Left ventricle myocardium inferior (tissue), 1 donor: Measurements from ENCODE around the gene ESAM. TPM values are rescaled to one million over a fixed set of nuclear protein-coding genes. Genes with fewer than 3 reads are reported as not detected.

ENCODE experiments used
- DNase-seq: peaks from one replicate; pipeline ENCODE4 v3.0.0-alpha.2; 2020
- H3K27ac ChIP-seq: fragments of 200-600 bp; replicated peaks from 2 replicates; pipeline ENCODE4 v1.8.0; 2021
- H3K27me3 ChIP-seq: fragments of 200-600 bp; 2 replicates; pipeline ENCODE4 v1.8.0; 2021; ENCODE audit warnings: low read depth
- H3K36me3 ChIP-seq: fragments of 200-600 bp; 2 replicates; pipeline ENCODE4 v1.8.0; 2021
- H3K4me1 ChIP-seq: fragments of 200-600 bp; 2 replicates; pipeline ENCODE4 v1.8.0; 2021
- H3K4me3 ChIP-seq: fragments of 200-600 bp; 2 replicates; pipeline ENCODE4 v1.8.0; 2021; ENCODE audit warnings: mild to moderate bottlenecking, moderate library complexity
- H3K9me3 ChIP-seq: fragments of 200-600 bp; replicated peaks from 2 replicates; pipeline ENCODE4 v1.8.0; 2021
- CTCF ChIP-seq: fragments of 200-600 bp; IDR thresholded peaks from 2 replicates; pipeline ENCODE4 v1.8.0; 2021; ENCODE audit warnings: antibody characterized with exemption, mild to moderate bottlenecking, borderline replicate concordance
- intact Hi-C: fragments of 100-400 bp; cut with micrococcal nuclease; formaldehyde crosslinking; loops from one replicate; pipeline ENCODE4 v1.11.0; 2022
- total RNA-seq: library from RNA; stranded (reverse); fragmentation: NEBNext Ultra II Directional; extraction: Animal tissue kit (Norgen Biotek cat#: 25700); gene quantifications from one replicate; pipeline ENCODE4 v1.2.1, GENCODE V29; 2021
- donor health status: DM: no; HTN: yes; CAD: no; lungs with severe emphysema.

ESAM gene
- total RNA-seq, 1 donor from 2014 or later, result 40.0 TPM

GRCh38 chr11:124753205-124753604 lies 8.9 kb downstream of the ESAM start:
- Histone ChIP-seq H3K27ac (peak overlapping the region; percentile 42), H3K4me1 (peaks cover 99% of the 10 kb centered on the region), H3K27me3 (peaks cover 88% of the 10 kb centered on the region)

GRCh38 chr11:124752471-124753102 lies 9.5 kb downstream of the ESAM start:
- Histone ChIP-seq H3K36me3 (peaks cover 20% of the 10 kb centered on the region), H3K4me3 (no peak overlapping the region), H3K27ac (peak overlapping the region; percentile 28), H3K9me3 (no peaks in the 10 kb centered on the region), H3K27me3 (peaks cover 88% of the 10 kb centered on the region), H3K4me1 (peaks cover 99% of the 10 kb centered on the region)
- DNase-seq, result no peak
- intact Hi-C loops, result no loop called here
- TF ChIP-seq CTCF, result no peak

More at GRCh38 chr11:124753205-124753604, 8.9 kb downstream of the ESAM start:
- no peaks in the 10 kb centered on the region for H3K9me3 ChIP-seq
- intact Hi-C loops, result no loop called here
- no peak overlapping the region for H3K4me3 ChIP-seq
- no peak for DNase-seq
- no peak for TF ChIP-seq CTCF
- H3K36me3 ChIP-seq, result peaks cover 20% of the 10 kb centered on the region

DNA sequence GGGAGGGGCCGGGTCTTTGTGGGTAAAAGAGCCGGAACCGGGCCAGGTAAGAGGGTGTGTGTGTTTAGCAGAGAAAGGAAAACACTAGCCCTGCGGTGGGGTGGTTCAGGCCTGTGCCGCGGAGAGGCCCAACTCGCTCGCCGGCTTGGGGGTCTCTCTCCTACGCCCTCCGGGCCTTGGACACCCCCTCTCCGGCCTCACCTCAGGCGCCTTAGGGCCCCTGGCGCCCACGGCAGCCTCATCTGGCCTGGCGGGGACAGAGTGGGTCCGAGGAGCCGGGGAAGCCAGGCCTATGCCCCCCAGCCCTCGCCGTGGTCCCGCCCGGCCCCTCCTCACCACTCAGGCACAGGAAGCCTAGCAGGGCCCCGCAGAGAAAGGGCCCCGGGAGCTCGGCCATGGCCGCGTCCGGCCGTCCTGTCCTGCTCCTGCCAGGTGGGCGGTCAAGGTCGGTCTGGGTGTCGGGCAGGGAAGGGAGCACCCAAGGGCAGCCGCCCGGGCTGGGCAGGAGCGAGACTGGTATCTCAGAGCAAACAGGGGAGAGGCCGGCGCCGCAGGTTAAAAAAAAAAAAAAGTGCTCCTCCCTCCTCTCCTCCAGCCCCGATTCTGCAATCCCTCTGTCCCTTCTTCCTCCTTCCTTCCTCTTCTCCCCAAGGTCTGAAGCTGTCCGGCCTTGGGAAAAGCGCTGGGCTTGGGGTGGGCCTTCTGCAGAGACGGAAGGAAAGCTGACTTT lies 10.2 kb downstream of the ESAM start, which contains the start of gene VSIG2:
Gene VSIG2, minus strand, starts transcription at position 515 of the 730 bp plus-strand sequence. Its CDS starts 118 bp downstream, at position 397.
- H3K4me3 ChIP-seq, result peak within 1 kb of the TSS; percentile 41
- intact Hi-C loops, result no loop called here

DNA sequence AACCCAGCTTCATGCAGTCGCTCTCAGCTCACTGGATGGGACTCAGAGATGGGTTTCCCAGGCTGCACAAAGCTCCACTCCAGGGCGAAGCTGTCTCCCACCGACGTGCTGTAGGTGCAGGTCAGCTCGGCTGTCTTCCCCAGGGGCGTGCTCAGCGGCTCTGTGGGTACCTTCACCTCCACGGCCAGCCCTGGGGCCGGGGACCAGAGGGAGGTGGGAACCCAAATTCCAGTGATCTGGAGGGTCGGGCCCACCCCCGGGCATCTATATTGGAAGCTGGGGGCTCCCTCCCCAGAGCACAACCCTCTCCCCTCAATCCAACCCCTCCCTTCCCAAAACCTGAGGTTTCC lies 10.7 kb downstream of the ESAM start:
- H3K27me3 ChIP-seq, result peaks cover 88% of the 10 kb centered on the region

More for the DNA sequence above, 10.2 kb downstream of the ESAM start, which contains the start of gene VSIG2:
- Histone ChIP-seq H3K9me3 (no peaks in the 10 kb centered on the region), H3K27me3 (peaks cover 88% of the 10 kb centered on the region), H3K27ac (peak within 1 kb of the TSS; percentile 28), H3K36me3 (peaks cover 20% of the 10 kb centered on the region), H3K4me1 (peaks cover 99% of the 10 kb centered on the region)
- TF ChIP-seq CTCF, result no peak
- DNase-seq, result no peak

GRCh38 chr11:124749912-124750311 lies 12.2 kb downstream of the ESAM start:
- no peak for DNase-seq
- H3K4me1 ChIP-seq, result peaks cover 95% of the 10 kb centered on the region
- peaks cover 20% of the 10 kb centered on the region for H3K36me3 ChIP-seq
- no peak for TF ChIP-seq CTCF
- no peak overlapping the region for H3K27ac ChIP-seq
- intact Hi-C loops, result no loop called here
- no peak overlapping the region for H3K4me3 ChIP-seq
- H3K9me3 ChIP-seq, result no peaks in the 10 kb centered on the region
- peaks cover 94% of the 10 kb centered on the region for H3K27me3 ChIP-seq

More for the DNA sequence above, 10.7 kb downstream of the ESAM start:
- TF ChIP-seq CTCF, result no peak
- Histone ChIP-seq H3K27ac (no peak overlapping the region), H3K36me3 (peaks cover 20% of the 10 kb centered on the region), H3K4me3 (no peak overlapping the region), H3K9me3 (no peaks in the 10 kb centered on the region), H3K4me1 (peaks cover 99% of the 10 kb centered on the region)
- no peak for DNase-seq
- intact Hi-C loops, result no loop called here
